Transverse colon (tissue), 4 donors: ENCODE results near the gene COL23A1. TPM values are rescaled to one million over a fixed set of nuclear protein-coding genes. Genes with fewer than 3 reads are reported as not detected.

ENCODE experiments used
- DNase-seq: peaks from one replicate; pipeline ENCODE4 v3.0.0-alpha.2; 2019
- H3K27ac ChIP-seq, 4 donors: fragments of 200-600 bp; sonication (generic); 2 replicates each; pipeline ENCODE4 v1.5.1; 2016 to 2018; ENCODE audit warnings: inconsistent platforms in 4 of 4
- H3K27me3 ChIP-seq: fragments of 200-600 bp; sonication (generic); 2 replicates; pipeline ENCODE4 v1.5.1; 2017; ENCODE audit warnings: inconsistent platforms
- H3K36me3 ChIP-seq, 4 donors: fragments of 200-600 bp; sonication (generic); 2 replicates each; pipeline ENCODE4 v1.5.1; 2017 to 2019; ENCODE audit warnings: inconsistent platforms in 4 of 4
- H3K4me1 ChIP-seq, 4 donors: fragments of 200-600 bp; sonication (generic); 2 replicates each; pipeline ENCODE4 v1.5.1; 2017 to 2020; ENCODE audit warnings: inconsistent platforms in 4 of 4
- H3K4me3 ChIP-seq, 4 donors: fragments of 200-600 bp; sonication (generic); 1 replicate in 1 of 4; 2 replicates in 3 of 4; pipeline versions ENCODE4 v1.5.1 to v1.6.1; 2017 to 2019; ENCODE audit warnings: inconsistent platforms in 4 of 4
- H3K9me3 ChIP-seq, 2 donors: fragments of 200-600 bp; sonication (generic); 2 replicates each; pipeline ENCODE4 v1.5.1; 2017 to 2019; ENCODE audit warnings: inconsistent platforms in 2 of 2
- CTCF ChIP-seq, 5 experiments: fragments of 200-600 bp in 3 of 5; fragments of 450-650 bp in 2 of 5; sonication (generic) in 3 of 5; IDR thresholded peaks; 1 replicate in 2 of 5; 2 replicates in 3 of 5; pipeline ENCODE4 v1.5.1; 2016 to 2017; ENCODE audit warnings: antibody characterized with exemption in 5 of 5, inconsistent platforms in 3 of 5, mild to moderate bottlenecking in 2 of 5, moderate library complexity in 1 of 5
- EP300 ChIP-seq: sonication (generic); formaldehyde crosslinking; IDR thresholded peaks from one replicate; pipeline ENCODE4 v1.6.1; 2017; ENCODE audit warnings: antibody characterized with exemption, low read depth
- POLR2A ChIP-seq: fragments of 450-650 bp; IDR thresholded peaks from one replicate; pipeline ENCODE4 v1.6.1; 2016; ENCODE audit warnings: antibody characterized with exemption, mild to moderate bottlenecking, moderate library complexity
- POLR2AphosphoS5 ChIP-seq, 3 donors: sonication (generic); formaldehyde crosslinking; IDR thresholded peaks; one replicate each; pipeline ENCODE4 v1.6.1; 2016; ENCODE audit warnings: antibody characterized with exemption in 3 of 3
- WGBS, 2 donors: methylation state at CpG; one replicate each; pipeline ENCODE4 v1.1.5; 2018; ENCODE audit warnings: low coverage in 1 of 2; 5-methylcytosine and 5-hydroxymethylcytosine counted together
- in situ Hi-C, 4 donors: fragments of 200-750 bp; cut with MboI; loops; one replicate each; pipeline versions ENCODE4 v1.15.0 to v1.15.1; 2017; ENCODE audit warnings: low sequenced_read_pairs in 3 of 4, low pct_ligation_motif_present in 1 of 4, low pct_unique_long_range_greater_than_20kb in 1 of 4
- intact Hi-C: fragments of 100-400 bp; cut with DNase I; formaldehyde crosslinking; loops from one replicate; pipeline ENCODE4 v1.15.1; 2023; ENCODE audit warnings: low total_unique reads
- total RNA-seq, 4 donors: library from RNA; depleted of rRNA; stranded (reverse); fragments of >200 nt; gene quantifications; one replicate each; pipeline ENCODE4 v1.1.0, GENCODE V29; 2016

COL23A1 gene
- total RNA-seq, 4 donors from 2014 or later: 0.14 to 2.2 (median 1.4) TPM; not detected in 1

GRCh38 chr5:178206166-178207101, 383.8 kb downstream of the COL23A1 start:
- Histone ChIP-seq H3K27ac (peak overlapping the region; percentile 99), H3K4me3 (peak overlapping the region in 3 of 4 donors; percentile 93 to 99 (median 98)), H3K4me1 (peaks cover 36 to 63% (median 48%) of the 10 kb centered on the region in 4 donors), H3K27me3 (no peaks in the 10 kb centered on the region), H3K9me3 (no peaks in the 10 kb centered on the region), H3K36me3 (peaks cover 0 to 32% (median 12%) of the 10 kb centered on the region in 4 donors)
- WGBS, 2 donors: 7 to 17% methylated on average over 4 to 12 of the region's 12 CpGs
- intact Hi-C loops: no loop called here
- no peak for DNase-seq
- TF ChIP-seq CTCF (IDR thresholded peaks at IDR 0.05) (no peak), EP300 (no peak), POLR2A (no peak), POLR2AphosphoS5 (IDR thresholded peaks at IDR 0.05) (peak in 1 of 3 donors; percentile 28)
- in situ Hi-C loops: no loop called here

GRCh38 chr5:178205749-178206047, 384.5 kb downstream of the COL23A1 start:
- Histone ChIP-seq H3K4me1 (peaks cover 36 to 56% (median 47%) of the 10 kb centered on the region in 4 donors), H3K27ac (peak overlapping the region; percentile 99), H3K4me3 (peak overlapping the region; percentile 93 to 99 (median 96)), H3K9me3 (no peaks in the 10 kb centered on the region), H3K27me3 (no peaks in the 10 kb centered on the region), H3K36me3 (peaks cover 0 to 24% (median 7%) of the 10 kb centered on the region in 4 donors)
- no peak for TF ChIP-seq EP300
- no peak for TF ChIP-seq CTCF (IDR thresholded peaks at IDR 0.05)
- no peak for TF ChIP-seq POLR2AphosphoS5 (IDR thresholded peaks at IDR 0.05)
- in situ Hi-C loops: no loop called here
- 0 to 3% methylated on average over 4 to 5 of the region's 5 CpGs for WGBS, 2 donors
- no peak for DNase-seq
- intact Hi-C loops: no loop called here

GRCh38 chr5:178204935-178205748, 385.1 kb downstream of the COL23A1 start:
- DNase-seq: peak; percentile 92
- peak overlapping the region; percentile 99 for H3K27ac ChIP-seq
- TF ChIP-seq CTCF (IDR thresholded peaks at IDR 0.05): no peak
- TF ChIP-seq EP300: no peak
- TF ChIP-seq POLR2A: peak; percentile 93
- TF ChIP-seq POLR2AphosphoS5 (IDR thresholded peaks at IDR 0.05): peak; percentile 89 to 96 (median 92)
- H3K4me1 ChIP-seq: peaks cover 36 to 54% (median 46%) of the 10 kb centered on the region in 4 donors
- H3K36me3 ChIP-seq: peaks cover 0 to 19% (median 5%) of the 10 kb centered on the region in 4 donors
- in situ Hi-C loops (no loop called here), intact Hi-C loops (no loop called here)
- no peaks in the 10 kb centered on the region for H3K27me3 ChIP-seq
- peak overlapping the region; percentile 93 to 99 (median 96) for H3K4me3 ChIP-seq
- H3K9me3 ChIP-seq: no peaks in the 10 kb centered on the region
- 1% methylated on average over 74 of the region's 90 CpGs; no CpG with 5 or more reads in 1 of the 2 donors for WGBS, 2 donors
